T-helper 9 cell (primary cell): ENCODE data around the gene TULP1.

Experiments used
- DNase-seq: peaks from one replicate; pipeline ENCODE4 v3.0.0-alpha.2; 2020

TULP1 gene

GRCh38 chr6:35496036-35496840, 16.5 kb downstream of the TULP1 start:
- DNase-seq, result no peak

GRCh38 chr6:35495258-35496035, 17.2 kb downstream of the TULP1 start:
- DNase-seq, result no peak

DNA sequence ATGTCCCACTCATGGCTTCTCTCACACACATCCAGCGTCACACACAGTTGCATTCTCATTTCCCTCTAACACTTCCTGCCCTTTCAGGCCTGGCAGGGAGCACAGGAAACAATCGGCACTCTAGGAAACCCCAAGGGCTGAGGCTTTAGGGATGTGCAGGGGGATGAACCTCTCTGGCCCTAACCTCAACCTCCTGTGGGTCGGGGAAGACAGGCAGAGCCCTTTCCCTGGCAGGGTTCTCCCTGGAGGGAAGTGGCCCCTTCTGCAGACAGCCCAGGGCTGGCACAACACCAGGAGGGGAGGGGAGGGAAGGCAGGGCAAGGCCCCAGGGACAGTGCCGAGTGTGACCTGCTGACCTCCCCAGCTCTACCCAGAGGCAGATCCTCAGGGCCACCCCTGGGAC, 18.5 kb downstream of the TULP1 start:
- no peak for DNase-seq

- DNase-seq, result no peak
Observed at GRCh38 chr6:35493307-35493983, 19.3 kb downstream of the TULP1 start.

DNA sequence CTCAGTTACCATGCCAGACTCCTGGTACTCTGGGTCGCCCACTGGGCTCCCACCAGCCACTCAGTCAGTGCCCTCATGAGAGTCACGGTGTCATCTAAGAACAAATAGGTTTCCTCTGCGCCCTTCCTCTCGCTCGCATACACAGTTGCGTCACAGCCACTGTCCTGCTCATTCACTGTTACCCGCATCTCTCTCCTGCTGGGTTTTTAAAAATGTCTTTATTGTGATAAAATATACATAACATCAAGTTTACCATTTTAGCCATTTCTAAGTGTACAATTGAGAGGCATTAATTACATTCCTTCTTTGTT, 19.8 kb downstream of the TULP1 start:
- no peak for DNase-seq

DNA sequence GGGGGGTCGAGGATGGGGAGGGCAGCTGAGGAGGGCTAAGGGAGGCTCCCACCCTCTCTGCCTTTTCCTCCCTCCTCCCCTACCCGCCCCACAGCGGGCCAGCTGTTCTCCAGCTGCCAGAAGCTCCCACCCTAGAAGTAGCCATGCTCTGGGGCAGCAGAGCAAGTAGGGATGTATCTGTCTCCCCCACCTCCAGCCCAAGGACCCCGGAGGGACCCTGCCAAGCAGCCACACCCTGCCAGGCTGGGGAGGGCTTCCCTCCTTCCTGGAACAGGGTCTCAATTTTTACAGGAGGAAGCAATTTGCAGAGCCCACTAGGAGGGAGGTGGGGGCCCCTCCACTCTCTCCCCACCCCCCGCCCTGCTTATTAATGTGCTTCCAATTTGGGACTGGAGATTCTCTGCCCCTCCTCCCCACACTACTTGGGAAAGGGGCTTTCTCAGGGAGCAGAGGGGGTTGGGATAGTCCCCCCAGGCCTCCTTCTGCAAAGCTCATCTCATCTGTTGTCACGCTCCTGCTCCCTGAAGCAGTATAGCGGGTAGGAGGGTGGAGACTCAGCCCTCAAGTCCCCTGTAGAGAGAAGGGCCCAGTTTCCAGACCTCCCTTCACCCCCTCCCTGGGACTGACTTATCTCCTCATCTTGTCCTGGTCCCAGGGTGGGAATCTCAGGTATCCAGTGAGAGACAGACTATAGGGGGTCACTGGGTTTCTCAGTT, 20.3 kb downstream of the TULP1 start:
- no peak for DNase-seq

DNA sequence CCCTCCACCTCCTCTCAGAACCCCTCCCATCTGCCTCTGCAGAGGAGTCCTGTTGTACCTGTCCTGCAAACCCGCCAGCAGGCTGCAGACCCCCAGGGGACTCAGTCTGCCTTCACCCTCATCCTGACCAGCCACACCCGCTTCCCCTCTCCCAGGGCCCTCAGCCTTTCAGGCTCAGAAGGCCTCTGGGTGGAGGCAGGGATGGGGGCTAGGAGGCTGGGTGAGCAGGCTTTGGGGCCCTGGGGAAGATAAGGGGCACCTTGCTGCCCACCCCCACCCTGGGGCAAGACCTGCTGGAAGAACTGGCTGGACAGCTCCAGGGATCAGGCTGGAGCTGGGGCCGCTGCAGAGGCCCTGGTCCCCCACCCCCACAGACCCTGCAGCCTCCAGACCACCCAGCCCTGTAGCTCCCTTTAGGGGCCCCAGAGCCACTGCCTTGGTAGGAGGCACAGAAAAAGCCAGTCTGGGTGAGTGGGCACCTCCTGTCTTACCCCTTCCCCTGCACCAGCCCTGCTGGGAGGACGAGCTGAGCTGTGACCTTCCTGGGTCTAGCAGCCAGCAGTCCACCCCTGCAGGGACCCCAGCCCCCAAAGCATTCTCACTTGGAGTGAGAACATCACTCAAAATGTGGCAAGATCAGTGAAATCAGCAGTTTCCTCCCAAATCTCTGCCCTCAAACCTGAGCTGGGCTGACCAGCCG, 21.0 kb downstream of the TULP1 start:
- DNase-seq, result no peak

- no peak for DNase-seq
Observed at GRCh38 chr6:35490821-35491557, 21.7 kb downstream of the TULP1 start.

- no peak for DNase-seq
Observed at GRCh38 chr6:35489995-35490791, 22.5 kb downstream of the TULP1 start.

- no peak for DNase-seq
Observed at GRCh38 chr6:35489066-35489465, 23.6 kb downstream of the TULP1 start.

DNA sequence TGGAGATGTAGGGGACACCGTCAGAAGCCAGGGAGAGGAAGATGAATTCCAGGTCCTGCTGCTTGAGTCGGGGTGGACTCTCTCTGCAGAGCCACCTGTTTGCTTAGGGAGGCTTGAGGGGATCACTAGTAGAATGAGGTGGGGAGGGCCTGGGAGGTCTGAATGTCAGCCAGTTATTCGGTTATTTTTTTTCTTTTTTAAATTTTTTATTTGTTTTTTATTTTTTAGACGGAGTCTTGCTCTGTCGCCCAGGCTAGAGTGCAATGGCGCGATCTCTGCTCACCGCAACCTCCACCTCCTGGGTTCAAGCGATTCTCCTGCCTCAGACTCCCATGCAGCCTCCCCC, 24.2 kb downstream of the TULP1 start:
- no peak for DNase-seq

- DNase-seq, result no peak
Observed at GRCh38 chr6:35487658-35488516, 24.8 kb downstream of the TULP1 start.

GRCh38 chr6:35486005-35486925, 26.4 kb downstream of the TULP1 start:
- no peak for DNase-seq

GRCh38 chr6:35485402-35485877, 27.3 kb downstream of the TULP1 start:
- DNase-seq, result no peak

DNA sequence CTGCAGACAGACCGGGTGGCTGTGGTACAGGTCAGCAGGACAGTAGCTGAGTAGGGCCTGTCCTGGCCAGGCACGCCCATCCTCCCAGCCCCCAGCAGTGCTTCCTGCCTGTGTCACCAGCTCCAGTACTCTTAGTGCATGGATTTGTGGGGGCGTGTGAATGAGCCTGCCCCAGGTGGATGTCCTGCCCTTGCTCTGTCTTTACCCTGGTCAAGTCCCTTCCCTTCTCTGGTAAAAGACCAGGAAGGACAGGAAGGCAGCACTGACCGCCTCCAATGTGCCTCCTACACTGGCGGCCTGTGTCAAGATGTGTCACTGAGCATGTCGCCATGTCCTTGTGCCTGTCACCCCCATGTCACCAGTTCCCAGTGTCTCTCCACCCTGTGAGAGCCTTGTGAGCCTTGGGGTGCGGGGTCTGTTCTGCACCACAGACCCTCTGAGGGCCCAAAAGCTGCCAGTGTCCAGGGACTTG, 27.7 kb downstream of the TULP1 start:
- no peak for DNase-seq

DNA sequence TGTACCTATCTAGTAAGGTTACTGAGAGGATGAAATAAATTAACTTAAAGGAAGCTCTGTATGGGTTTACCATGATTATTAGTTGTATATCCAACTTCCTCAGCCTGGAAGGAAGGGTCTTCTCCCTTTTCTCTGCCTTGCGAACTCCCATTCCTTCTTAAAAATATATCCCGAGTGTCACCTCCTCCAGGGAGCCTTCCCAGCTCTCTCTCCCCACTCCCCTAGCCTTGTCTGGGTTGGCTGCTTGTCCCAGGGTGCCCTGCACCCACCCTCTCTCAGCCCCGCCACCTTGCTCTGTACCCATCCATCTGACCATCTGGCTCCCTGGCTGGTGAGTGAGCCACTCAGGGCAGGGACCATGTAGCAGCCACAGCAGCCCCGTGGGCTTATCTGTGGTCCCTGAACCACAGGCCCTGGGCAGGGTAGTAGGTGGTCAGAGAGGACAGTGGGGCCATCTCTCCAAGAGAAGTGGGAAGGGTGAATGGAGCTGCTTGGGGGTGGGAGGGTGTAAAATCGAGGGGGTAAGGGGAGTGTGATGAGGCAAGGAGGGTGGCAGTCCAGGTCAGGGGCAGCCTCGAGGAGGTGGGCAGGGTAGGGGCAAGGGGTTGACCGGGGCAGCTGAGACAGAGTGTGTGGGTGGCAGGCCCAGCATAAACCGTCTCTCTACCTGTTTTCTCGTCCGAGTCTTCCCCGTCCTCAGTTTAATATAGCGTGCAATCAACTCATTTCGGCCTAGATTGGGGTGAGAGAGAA, 28.6 kb downstream of the TULP1 start:
- no peak for DNase-seq

- DNase-seq, result no peak
Observed at GRCh38 chr6:35483490-35483889, 29.2 kb downstream of the TULP1 start.

DNA sequence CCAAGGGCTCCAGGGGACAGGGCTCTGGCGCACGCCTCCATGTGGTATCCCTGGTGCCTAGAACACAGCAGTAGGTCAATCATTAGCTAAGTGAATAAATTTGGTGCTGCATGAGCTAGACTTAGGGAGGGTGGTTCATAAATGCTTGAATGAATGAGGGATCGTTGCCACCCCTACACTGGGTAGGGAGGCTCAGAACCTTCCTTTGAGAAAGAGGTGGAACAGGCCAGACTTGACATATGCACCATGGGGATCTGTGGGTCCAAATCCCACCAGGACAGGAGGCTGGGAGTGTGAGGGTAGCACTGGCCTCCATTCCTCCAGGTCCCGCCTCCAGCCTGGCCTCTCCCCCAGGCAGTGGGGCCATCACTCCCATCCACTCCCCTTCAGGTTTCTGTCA, 29.6 kb downstream of the TULP1 start:
- DNase-seq, result no peak
